Measurements from ENCODE around the gene MACROD2.
"Not testable (repeated sequence)": the region's sequence is repeated elsewhere in the genome, so short reads cannot be mapped to it uniquely, and the experiment has no call there.

The MACROD2 gene

GRCh38 chr20:13995086-13995665 is at the start of gene MACROD2:
MACROD2 (plus strand) TSS chr20:13995516.
- no peak for DNase-seq

GRCh38 chr20:13947719-13948118 is 47.6 kb upstream of the MACROD2 start:
- DNase-seq = no peak

GRCh38 chr20:13953227-13953626 is 42.1 kb upstream of the MACROD2 start:
- no peak for DNase-seq

GRCh38 chr20:13960119-13960518 is 35.2 kb upstream of the MACROD2 start:
- no peak for DNase-seq

- no peak for DNase-seq
These were observed 34.8 kb upstream of the MACROD2 start for GRCh38 chr20:13960525-13960924.

GRCh38 chr20:13984211-13984610 is 11.1 kb upstream of the MACROD2 start:
- DNase-seq = no peak

- no peak for DNase-seq
These were observed 4.9 kb upstream of the MACROD2 start, which contains the start of gene SEL1L2 for GRCh38 chr20:13990465-13990864. SEL1L2 (minus strand) TSS chr20:13990614; CDS start chr20:13990534, 80 bp downstream.

GRCh38 chr20:13991311-13991710 is 4.0 kb upstream of the MACROD2 start:
- no peak for DNase-seq

GRCh38 chr20:13991955-13992354 is 3.4 kb upstream of the MACROD2 start:
- not testable (repeated sequence) for DNase-seq

- DNase-seq = no peak
These were observed 525 bp downstream of the MACROD2 start for GRCh38 chr20:13995841-13996240.

- no peak for DNase-seq
These were observed 949 bp downstream of the MACROD2 start for GRCh38 chr20:13996265-13996664.

GRCh38 chr20:14000917-14001316 is 5.6 kb downstream of the MACROD2 start:
- no peak for DNase-seq

GRCh38 chr20:14005996-14006395 is 10.7 kb downstream of the MACROD2 start:
- DNase-seq = no peak

- DNase-seq = no peak
These were observed 13.9 kb downstream of the MACROD2 start for GRCh38 chr20:14009208-14009607.

GRCh38 chr20:14012671-14013070 is 17.4 kb downstream of the MACROD2 start:
- DNase-seq = no peak

GRCh38 chr20:14030991-14031390 is 35.7 kb downstream of the MACROD2 start:
- no peak for DNase-seq

GRCh38 chr20:14033310-14033709 is 38.0 kb downstream of the MACROD2 start:
- DNase-seq = no peak

- no peak for DNase-seq
These were observed 41.3 kb downstream of the MACROD2 start for GRCh38 chr20:14036567-14036966.

GRCh38 chr20:14044712-14045276 is 49.5 kb downstream of the MACROD2 start:
- not testable (repeated sequence) for DNase-seq

- DNase-seq = no peak
These were observed 51.2 kb downstream of the MACROD2 start for GRCh38 chr20:14046534-14046933.

- DNase-seq = no peak
These were observed 53.8 kb downstream of the MACROD2 start for GRCh38 chr20:14049111-14049510.

GRCh38 chr20:14051454-14051853 is 56.1 kb downstream of the MACROD2 start:
- DNase-seq = no peak

GRCh38 chr20:14055127-14055742 is 59.9 kb downstream of the MACROD2 start:
- no peak for DNase-seq

GRCh38 chr20:14062171-14062570 is 66.9 kb downstream of the MACROD2 start:
- DNase-seq = no peak

GRCh38 chr20:14062786-14063185 is 67.5 kb downstream of the MACROD2 start:
- DNase-seq = no peak
